Right lobe of liver (tissue), 4 donors: ENCODE measurements around the gene RBMS3.

ENCODE experiments used
- POLR2A ChIP-seq: fragments of 450-650 bp; IDR thresholded peaks from one replicate; pipeline ENCODE4 v1.6.1; 2017; ENCODE audit warnings: antibody characterized with exemption, mild to moderate bottlenecking
- TF ChIP-seq, protein P1 (sequence below), 4 donors: fragments of 200-600 bp in 3 of 4; fragments of 450-650 bp in 1 of 4; IDR thresholded peaks; one replicate each; pipeline versions ENCODE4 v1.5.1 to v1.8.0; 2016 to 2022; ENCODE audit warnings: antibody characterized with exemption in 4 of 4, mild to moderate bottlenecking in 2 of 4
- donor health status: DM: no; HTN: no; CAD: no.
- donor health status: DM: no; HTN: no; CAD: no.
- donor health status: DM: no; HTN: yes; CAD: no.

DNA sequence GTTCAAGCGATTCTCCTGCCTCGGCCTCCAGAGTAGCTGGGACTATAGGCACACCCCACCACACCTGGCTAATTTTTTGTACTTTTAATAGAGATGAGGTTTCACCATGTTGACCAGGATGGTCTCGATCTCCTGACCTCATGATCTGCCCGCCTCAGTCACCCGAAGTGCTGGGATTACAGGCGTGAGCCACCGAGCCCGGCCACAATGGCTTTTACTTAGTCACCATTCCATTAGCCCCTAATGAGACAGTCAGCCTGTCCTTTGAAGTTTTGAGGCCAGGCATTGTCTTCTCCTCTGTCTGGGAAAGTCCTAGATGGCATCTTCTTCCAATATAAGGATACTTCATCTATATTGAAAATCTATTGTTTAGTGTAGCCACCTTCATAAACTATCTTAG is 515.9 kb downstream of the RBMS3 start:
- TF ChIP-seq, protein P1, sequence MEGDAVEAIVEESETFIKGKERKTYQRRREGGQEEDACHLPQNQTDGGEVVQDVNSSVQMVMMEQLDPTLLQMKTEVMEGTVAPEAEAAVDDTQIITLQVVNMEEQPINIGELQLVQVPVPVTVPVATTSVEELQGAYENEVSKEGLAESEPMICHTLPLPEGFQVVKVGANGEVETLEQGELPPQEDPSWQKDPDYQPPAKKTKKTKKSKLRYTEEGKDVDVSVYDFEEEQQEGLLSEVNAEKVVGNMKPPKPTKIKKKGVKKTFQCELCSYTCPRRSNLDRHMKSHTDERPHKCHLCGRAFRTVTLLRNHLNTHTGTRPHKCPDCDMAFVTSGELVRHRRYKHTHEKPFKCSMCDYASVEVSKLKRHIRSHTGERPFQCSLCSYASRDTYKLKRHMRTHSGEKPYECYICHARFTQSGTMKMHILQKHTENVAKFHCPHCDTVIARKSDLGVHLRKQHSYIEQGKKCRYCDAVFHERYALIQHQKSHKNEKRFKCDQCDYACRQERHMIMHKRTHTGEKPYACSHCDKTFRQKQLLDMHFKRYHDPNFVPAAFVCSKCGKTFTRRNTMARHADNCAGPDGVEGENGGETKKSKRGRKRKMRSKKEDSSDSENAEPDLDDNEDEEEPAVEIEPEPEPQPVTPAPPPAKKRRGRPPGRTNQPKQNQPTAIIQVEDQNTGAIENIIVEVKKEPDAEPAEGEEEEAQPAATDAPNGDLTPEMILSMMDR (IDR thresholded peaks at IDR 0.05), result no peak
- TF ChIP-seq POLR2A, result no peak
